Mesenchymal stem cell (in vitro differentiated cells and primary cell): ENCODE data around the gene C4BPB.

ENCODE experiments used
- DNase-seq: peaks from one replicate; pipeline ENCODE4 v3.0.0-alpha.2; 2013
- H2AFZ ChIP-seq: one replicate; pipeline ENCODE4 v1.6.1; 2013; ENCODE audit warnings: low read depth, mild to moderate bottlenecking, control low read depth, inconsistent platforms, low read length, moderate library complexity
- H2AK5ac ChIP-seq: 2 replicates; pipeline ENCODE4 v1.6.1; 2013; ENCODE audit warnings: low read length, moderate library complexity, mild to moderate bottlenecking, inconsistent platforms; ENCODE audit not compliant: severe bottlenecking
- H2BK120ac ChIP-seq: one replicate; pipeline ENCODE4 v1.6.1; 2013; ENCODE audit warnings: low read depth, mild to moderate bottlenecking, inconsistent platforms, low read length, moderate library complexity
- H2BK12ac ChIP-seq, 2 experiments: one replicate each; pipeline ENCODE4 v1.6.1; 2013; ENCODE audit warnings: inconsistent platforms in 2 of 2, low read length in 2 of 2, mild to moderate bottlenecking in 2 of 2, moderate library complexity in 2 of 2, control low read depth in 1 of 2
- H2BK15ac ChIP-seq: one replicate; pipeline ENCODE4 v1.6.1; 2013; ENCODE audit warnings: mild to moderate bottlenecking, low read depth, inconsistent platforms; ENCODE audit not compliant: poor library complexity, severe bottlenecking
- H2BK5ac ChIP-seq: 2 replicates; pipeline ENCODE4 v1.6.1; 2013; ENCODE audit warnings: low read depth, mild to moderate bottlenecking, low read length, control low read depth, inconsistent platforms; ENCODE audit not compliant: poor library complexity, severe bottlenecking
- H3K14ac ChIP-seq, 2 experiments: one replicate each; pipeline ENCODE4 v1.6.1; 2013; ENCODE audit warnings: inconsistent platforms in 2 of 2, low read length in 2 of 2, control low read depth in 1 of 2, mild to moderate bottlenecking in 1 of 2, moderate library complexity in 1 of 2
- H3K18ac ChIP-seq, 2 experiments: one replicate each; pipeline ENCODE4 v1.6.1; 2013; ENCODE audit warnings: inconsistent platforms in 2 of 2, low read length in 2 of 2, control low read depth in 1 of 2, low read depth in 1 of 2, mild to moderate bottlenecking in 1 of 2
- H3K23ac ChIP-seq, 2 experiments: one replicate each; pipeline ENCODE4 v1.6.1; 2013; ENCODE audit warnings: inconsistent platforms in 2 of 2, low read length in 2 of 2, mild to moderate bottlenecking in 2 of 2, moderate library complexity in 2 of 2, control low read depth in 1 of 2
- H3K27ac ChIP-seq: 2 replicates; pipeline ENCODE4 v1.5.1; 2013; ENCODE audit warnings: mild to moderate bottlenecking, moderate library complexity, low read length, control low read depth, inconsistent platforms; ENCODE audit not compliant: poor library complexity, severe bottlenecking
- H3K27me3 ChIP-seq, 2 experiments: 2 replicates each; pipeline versions ENCODE4 v1.6.1 to v1.7.0; 2013; ENCODE audit warnings: low read length in 2 of 2, mild to moderate bottlenecking in 2 of 2, moderate library complexity in 2 of 2, control low read depth in 1 of 2, inconsistent platforms in 1 of 2; ENCODE audit not compliant: control insufficient read depth in 1 of 2, insufficient read depth in 1 of 2
- H3K36me3 ChIP-seq, 2 experiments: 2 replicates each; pipeline versions ENCODE4 v1.6.1 to v1.7.0; 2013; ENCODE audit warnings: low read length in 2 of 2, control low read depth in 1 of 2, inconsistent platforms in 1 of 2, low read depth in 1 of 2, mild to moderate bottlenecking in 1 of 2; ENCODE audit not compliant: insufficient read depth in 2 of 2, control insufficient read depth in 1 of 2
- H3K4ac ChIP-seq, 2 experiments: one replicate each; pipeline ENCODE4 v1.6.1; 2013; ENCODE audit warnings: inconsistent platforms in 2 of 2, low read length in 2 of 2, mild to moderate bottlenecking in 2 of 2, moderate library complexity in 2 of 2, control low read depth in 1 of 2, low read depth in 1 of 2
- H3K4me1 ChIP-seq: 2 replicates; pipeline ENCODE4 v1.6.1; 2013; ENCODE audit warnings: low read depth, low read length, control low read depth; ENCODE audit not compliant: control insufficient read depth, insufficient read depth
- H3K4me2 ChIP-seq: 2 replicates; pipeline ENCODE4 v1.6.1; 2013; ENCODE audit warnings: low read length, mild to moderate bottlenecking, inconsistent platforms; ENCODE audit not compliant: poor library complexity, severe bottlenecking
- H3K4me3 ChIP-seq, 2 experiments: 2 replicates each; pipeline versions ENCODE4 v1.5.1 to v1.7.0; 2013; ENCODE audit warnings: low read length in 2 of 2, mild to moderate bottlenecking in 2 of 2, control low read depth in 1 of 2, low read depth in 1 of 2; ENCODE audit not compliant: insufficient read depth in 1 of 2
- H3K79me1 ChIP-seq: replicated peaks from 2 replicates; pipeline ENCODE4 v1.6.1; 2013; ENCODE audit warnings: mild to moderate bottlenecking, control low read depth, low read length, inconsistent platforms; ENCODE audit not compliant: poor library complexity, severe bottlenecking
- H3K9ac ChIP-seq: 2 replicates; pipeline ENCODE4 v1.7.0; 2013; ENCODE audit warnings: mild to moderate bottlenecking, low read length, moderate library complexity
- H3K9me3 ChIP-seq: 2 replicates; pipeline ENCODE4 v1.7.0; 2013; ENCODE audit warnings: mild to moderate bottlenecking, low read length; ENCODE audit not compliant: control insufficient read depth
- H4K8ac ChIP-seq: one replicate; pipeline ENCODE4 v1.6.1; 2013; ENCODE audit warnings: inconsistent platforms, mild to moderate bottlenecking, low read length, moderate library complexity
- H4K91ac ChIP-seq: one replicate; pipeline ENCODE4 v1.6.1; 2013; ENCODE audit warnings: mild to moderate bottlenecking, low read length, inconsistent platforms
- WGBS: methylation state at CpG from one replicate; pipeline ENCODE4 v1.1.7; 2013; ENCODE audit warnings: mixed read lengths; 5-methylcytosine and 5-hydroxymethylcytosine counted together

The C4BPB gene

DNA sequence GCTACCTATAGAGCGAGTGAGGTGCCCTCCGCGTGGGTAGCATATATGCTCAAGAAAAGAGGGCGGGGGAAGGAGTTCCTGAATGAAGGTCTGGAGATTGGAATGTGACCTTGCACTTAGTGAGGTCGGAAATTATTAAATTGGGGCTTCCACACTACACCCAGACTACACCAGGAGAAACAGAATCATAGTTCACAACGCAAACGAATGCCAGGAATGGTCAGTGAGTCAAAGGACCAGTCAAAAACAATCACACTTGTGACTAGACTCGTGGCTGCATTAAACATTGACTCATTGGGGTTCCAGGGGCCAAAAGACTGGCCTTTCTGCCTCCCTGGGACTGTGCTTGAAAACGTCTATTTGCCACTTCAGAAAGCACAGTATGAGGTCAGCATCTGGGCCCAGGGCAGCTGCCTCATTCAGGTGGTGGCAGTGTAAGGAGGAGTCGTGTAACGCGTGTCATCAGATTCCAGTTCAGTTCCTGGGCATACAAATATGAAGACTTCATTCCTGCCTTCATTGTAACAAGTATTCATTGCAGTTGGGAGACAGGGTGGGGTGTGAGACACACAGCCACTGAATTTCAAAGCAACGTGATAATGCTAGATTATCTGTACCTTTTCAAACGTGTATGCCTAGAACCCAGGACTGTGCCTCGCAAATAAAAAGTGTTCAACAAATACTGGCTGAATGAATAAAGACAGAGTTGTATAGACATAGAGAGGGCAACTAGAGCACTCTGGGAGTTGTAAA lies 37.3 kb upstream of the C4BPB start, which contains the start of gene YOD1:
YOD1 (minus strand) TSS at position 18 of the 753 bp plus-strand sequence. CDS start 178 bp downstream, outside the sequence.
- Histone ChIP-seq H2BK15ac (peak within 1 kb of the TSS; percentile 21), H3K4ac (peak within 1 kb of the TSS; percentile 73 to 83), H2AK5ac (peak within 1 kb of the TSS; percentile 30), H3K4me1 (peaks cover 6% of the 10 kb centered on the region), H2BK12ac (no peak within 1 kb of the TSS), H4K91ac (peak within 1 kb of the TSS; percentile 77), H3K27ac (peak within 1 kb of the TSS; percentile 96), H3K27me3 (no peaks in the 10 kb centered on the region), H2BK120ac (no peak within 1 kb of the TSS), H4K8ac (peak within 1 kb of the TSS; percentile 98), H3K9me3 (no peaks in the 10 kb centered on the region), H2AFZ (peak within 1 kb of the TSS; percentile 83), H3K9ac (peak within 1 kb of the TSS; percentile 97), H3K79me1 (no peaks in the 10 kb centered on the region), H3K4me3 (peak within 1 kb of the TSS; percentile 92 to 96), H3K36me3 (peaks cover 2 to 41% of the 10 kb centered on the region in 2 experiments), H3K23ac (peak within 1 kb of the TSS in 1 of 2 experiments; percentile 12), H3K18ac (peak within 1 kb of the TSS; percentile 93), H3K4me2 (peak within 1 kb of the TSS; percentile 62), H3K14ac (peak within 1 kb of the TSS in 1 of 2 experiments; percentile 23), H2BK5ac (peak within 1 kb of the TSS; percentile 84)
- 46% methylated on average over 11 of the region's 15 CpGs for WGBS
- DNase-seq: peak; percentile 80

- Histone ChIP-seq H3K4me3 (peak within 1 kb of the TSS; percentile 80 to 96), H4K8ac (peak within 1 kb of the TSS; percentile 97), H4K91ac (peak within 1 kb of the TSS; percentile 76), H3K23ac (peak within 1 kb of the TSS in 1 of 2 experiments; percentile 70), H2BK12ac (peak within 1 kb of the TSS in 1 of 2 experiments; percentile 93), H3K27ac (peak within 1 kb of the TSS; percentile 78), H3K4ac (peak within 1 kb of the TSS; percentile 85 to 94), H2AFZ (peak within 1 kb of the TSS; percentile 98), H3K18ac (peak within 1 kb of the TSS; percentile 69 to 99), H2AK5ac (no peak within 1 kb of the TSS), H3K14ac (peak within 1 kb of the TSS in 1 of 2 experiments; percentile 96), H3K9me3 (no peaks in the 10 kb centered on the region), H3K9ac (peak within 1 kb of the TSS; percentile 97), H3K27me3 (no peaks in the 10 kb centered on the region), H3K36me3 (peaks cover 2 to 32% of the 10 kb centered on the region in 2 experiments), H3K4me2 (peak within 1 kb of the TSS; percentile 74), H3K4me1 (peaks cover 6% of the 10 kb centered on the region), H2BK15ac (peak within 1 kb of the TSS; percentile 98), H3K79me1 (peaks cover under 1% of the 10 kb centered on the region), H2BK5ac (peak within 1 kb of the TSS; percentile 77), H2BK120ac (peak within 1 kb of the TSS; percentile 90)
- 1% methylated on average over 52 of the region's 56 CpGs for WGBS
- peak; percentile 99 for DNase-seq
These were observed 35.5 kb upstream of the C4BPB start, which contains the start of gene PFKFB2 for GRCh38 chr1:207052911-207053769. Gene PFKFB2 (plus strand): TSS chr1:207053275. CDS start chr1:207054718, 1,443 bp downstream.

DNA sequence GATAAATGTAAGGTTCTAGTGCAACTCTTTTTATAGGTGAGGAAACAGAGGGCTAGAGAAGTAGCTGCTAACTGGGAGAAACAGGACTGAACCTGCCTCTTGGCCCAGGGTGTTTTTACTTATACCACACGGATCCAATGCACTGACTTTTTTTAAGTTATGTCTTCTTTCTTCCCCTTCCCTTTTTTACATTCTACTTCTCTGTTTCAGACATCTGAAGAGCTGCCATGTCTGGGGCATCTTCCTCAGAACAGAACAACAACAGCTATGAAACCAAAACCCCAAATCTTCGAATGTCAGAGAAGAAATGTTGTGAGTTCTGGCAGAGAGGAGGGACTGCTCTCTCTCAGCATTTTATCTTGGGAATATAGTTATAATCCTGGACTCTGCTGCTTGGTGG lies 34.2 kb upstream of the C4BPB start:
- Histone ChIP-seq H2AK5ac (no peak overlapping the region), H3K4ac (no peak overlapping the region), H2AFZ (no peak overlapping the region), H3K4me2 (no peak overlapping the region), H3K18ac (no peak overlapping the region), H3K4me1 (peaks cover 4% of the 10 kb centered on the region), H3K36me3 (peaks cover under 1 to 22% of the 10 kb centered on the region in 2 experiments), H3K79me1 (peaks cover 1% of the 10 kb centered on the region), H3K9me3 (no peaks in the 10 kb centered on the region), H3K4me3 (no peak overlapping the region), H3K9ac (no peak overlapping the region), H3K27me3 (no peaks in the 10 kb centered on the region), H4K8ac (no peak overlapping the region), H4K91ac (no peak overlapping the region), H2BK12ac (no peak overlapping the region), H2BK5ac (no peak overlapping the region), H2BK15ac (no peak overlapping the region), H3K27ac (no peak overlapping the region), H2BK120ac (no peak overlapping the region), H3K23ac (no peak overlapping the region), H3K14ac (no peak overlapping the region)
- WGBS: 92% methylated on average over 2 of the region's 2 CpGs
- DNase-seq: no peak
